ENCODE data around the gene ENO2.

The ENO2 gene

GRCh38 chr12:6929466-6930452, 15.4 kb downstream of the ENO2 start:
- in situ Hi-C loops (cut with MboI; ENCODE audit: low sequenced_read_pairs), result no loop called here

GRCh38 chr12:6932766-6933165, 18.4 kb downstream of the ENO2 start:
- in situ Hi-C loops (cut with MboI; ENCODE audit: low sequenced_read_pairs), result no loop called here

- in situ Hi-C loops (cut with MboI; ENCODE audit: low sequenced_read_pairs), result no loop called here
Observed at GRCh38 chr12:6934110-6934509, 19.7 kb downstream of the ENO2 start.

GRCh38 chr12:6935371-6936193, 21.2 kb downstream of the ENO2 start:
- in situ Hi-C loops (cut with MboI; ENCODE audit: low sequenced_read_pairs), result no loop called here

- in situ Hi-C loops (cut with MboI; ENCODE audit: low sequenced_read_pairs), result no loop called here
Observed at GRCh38 chr12:6936194-6936635, 21.8 kb downstream of the ENO2 start.

- in situ Hi-C loops (cut with MboI; ENCODE audit: low sequenced_read_pairs), result no loop called here
Observed at GRCh38 chr12:6936636-6937480, 22.5 kb downstream of the ENO2 start.

GRCh38 chr12:6937481-6938352, 23.3 kb downstream of the ENO2 start:
- in situ Hi-C loops (cut with MboI; ENCODE audit: low sequenced_read_pairs), result no loop called here

- in situ Hi-C loops (cut with MboI; ENCODE audit: low sequenced_read_pairs), result no loop called here
Observed at GRCh38 chr12:6938353-6939190, 24.2 kb downstream of the ENO2 start.

GRCh38 chr12:6939191-6939540, 24.8 kb downstream of the ENO2 start:
- in situ Hi-C loops (cut with MboI; ENCODE audit: low sequenced_read_pairs), result no loop called here

- in situ Hi-C loops (cut with MboI; ENCODE audit: low sequenced_read_pairs), result no loop called here
Observed at GRCh38 chr12:6941267-6941666, 26.9 kb downstream of the ENO2 start.

- in situ Hi-C loops (cut with MboI; ENCODE audit: low sequenced_read_pairs), result no loop called here
Observed at GRCh38 chr12:6941782-6942181, 27.4 kb downstream of the ENO2 start.

GRCh38 chr12:6942331-6942665, 27.9 kb downstream of the ENO2 start:
- in situ Hi-C loops (cut with MboI; ENCODE audit: low sequenced_read_pairs), result no loop called here

GRCh38 chr12:6943389-6943721, 29.0 kb downstream of the ENO2 start:
- in situ Hi-C loops (cut with MboI; ENCODE audit: low sequenced_read_pairs), result no loop called here

- in situ Hi-C loops (cut with MboI; ENCODE audit: low sequenced_read_pairs), result no loop called here
Observed at GRCh38 chr12:6943722-6944380, 29.5 kb downstream of the ENO2 start, which contains the start of the genes C12orf57 and RNU7-1. Gene C12orf57 (plus strand): TSS chr12:6944022. CDS start chr12:6944122, 100 bp downstream. Gene RNU7-1 (plus strand): TSS chr12:6943816.

- in situ Hi-C loops (cut with MboI; ENCODE audit: low sequenced_read_pairs), result no loop called here
Observed at GRCh38 chr12:6944381-6945186, 30.2 kb downstream of the ENO2 start.

- in situ Hi-C loops (cut with MboI; ENCODE audit: low sequenced_read_pairs), result no loop called here
Observed at GRCh38 chr12:6945613-6946012, 31.2 kb downstream of the ENO2 start.

- in situ Hi-C loops (cut with MboI; ENCODE audit: low sequenced_read_pairs), result no loop called here
Observed at GRCh38 chr12:6946033-6946919, 31.9 kb downstream of the ENO2 start.

Measured in hTERT RPE-1 (cell line).